ENCODE measurements around the gene ZNF3.

ZNF3 gene

DNA sequence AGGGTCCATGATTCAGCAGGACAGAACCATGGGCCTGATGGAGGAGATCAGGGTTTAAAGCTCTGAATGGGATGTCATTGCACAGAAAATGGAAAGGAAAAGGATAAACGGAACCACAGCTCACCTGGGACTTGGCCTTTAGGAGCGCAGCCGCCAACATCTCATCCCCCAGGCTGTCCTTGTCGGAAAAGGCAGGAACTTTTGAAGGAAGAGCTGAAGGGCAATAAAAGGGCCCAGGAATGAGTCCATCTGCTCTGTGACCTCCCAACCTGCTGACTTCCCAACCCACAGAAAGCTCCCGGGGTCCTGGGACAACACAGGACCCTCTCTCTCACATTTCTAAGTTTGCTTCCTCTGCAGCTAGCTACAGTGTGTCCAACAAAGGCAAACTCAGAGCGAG, 6.1 kb downstream of the ZNF3 start:
- Histone ChIP-seq H3K27me3 (ENCODE audit: insufficient read depth, low read length, poor library complexity, severe bottlenecking) (no peaks in the 10 kb centered on the region), H3K4me3 (ENCODE audit: low read length, poor library complexity, severe bottlenecking) (no peak overlapping the region), H3K4me2 (ENCODE audit: low read depth, low read length, poor library complexity, severe bottlenecking) (no peak overlapping the region), H3K79me2 (ENCODE audit: insufficient read depth, low read length) (peaks cover 42% of the 10 kb centered on the region), H3K9me2 (replicated peaks; ENCODE audit: low read depth, low read length) (no peaks in the 10 kb centered on the region), H3K4me1 (ENCODE audit: insufficient read depth, low read length, poor library complexity, severe bottlenecking) (peaks cover 16% of the 10 kb centered on the region), H2AFZ (ENCODE audit: low read length) (no peak overlapping the region), H3K36me3 (ENCODE audit: insufficient read depth, low read length) (peaks cover 76% of the 10 kb centered on the region), H3K9ac (ENCODE audit: low read depth, low read length, poor library complexity, severe bottlenecking) (no peak overlapping the region), H4K20me1 (ENCODE audit: insufficient read depth, low read length, poor library complexity, severe bottlenecking) (peaks cover 34% of the 10 kb centered on the region), H3F3A (ENCODE audit: low read depth) (no peaks in the 10 kb centered on the region), H3K9me3 (ENCODE audit: insufficient read depth, low read depth, low read length) (peaks cover 24% of the 10 kb centered on the region; the same call in 1 of the 2 replicates)
- TF ChIP-seq EZH2phosphoT487 (IDR thresholded peaks at IDR 0.05; ENCODE audit: borderline replicate concordance) = no peak
- TF ChIP-seq, protein P1, sequence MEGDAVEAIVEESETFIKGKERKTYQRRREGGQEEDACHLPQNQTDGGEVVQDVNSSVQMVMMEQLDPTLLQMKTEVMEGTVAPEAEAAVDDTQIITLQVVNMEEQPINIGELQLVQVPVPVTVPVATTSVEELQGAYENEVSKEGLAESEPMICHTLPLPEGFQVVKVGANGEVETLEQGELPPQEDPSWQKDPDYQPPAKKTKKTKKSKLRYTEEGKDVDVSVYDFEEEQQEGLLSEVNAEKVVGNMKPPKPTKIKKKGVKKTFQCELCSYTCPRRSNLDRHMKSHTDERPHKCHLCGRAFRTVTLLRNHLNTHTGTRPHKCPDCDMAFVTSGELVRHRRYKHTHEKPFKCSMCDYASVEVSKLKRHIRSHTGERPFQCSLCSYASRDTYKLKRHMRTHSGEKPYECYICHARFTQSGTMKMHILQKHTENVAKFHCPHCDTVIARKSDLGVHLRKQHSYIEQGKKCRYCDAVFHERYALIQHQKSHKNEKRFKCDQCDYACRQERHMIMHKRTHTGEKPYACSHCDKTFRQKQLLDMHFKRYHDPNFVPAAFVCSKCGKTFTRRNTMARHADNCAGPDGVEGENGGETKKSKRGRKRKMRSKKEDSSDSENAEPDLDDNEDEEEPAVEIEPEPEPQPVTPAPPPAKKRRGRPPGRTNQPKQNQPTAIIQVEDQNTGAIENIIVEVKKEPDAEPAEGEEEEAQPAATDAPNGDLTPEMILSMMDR (conservative IDR thresholded peaks at IDR 0.05; ENCODE audit: low read length) = no peak

GRCh38 chr7:100074841-100075240, 6.7 kb downstream of the ZNF3 start:
- H4K20me1 ChIP-seq (ENCODE audit: insufficient read depth, low read length, poor library complexity, severe bottlenecking) = peaks cover 28% of the 10 kb centered on the region
- H3K9me2 ChIP-seq (replicated peaks; ENCODE audit: low read depth, low read length) = no peaks in the 10 kb centered on the region
- H3K9ac ChIP-seq (ENCODE audit: low read depth, low read length, poor library complexity, severe bottlenecking) = no peak overlapping the region
- H3F3A ChIP-seq (ENCODE audit: low read depth) = no peaks in the 10 kb centered on the region
- H3K4me2 ChIP-seq (ENCODE audit: low read depth, low read length, poor library complexity, severe bottlenecking) = no peak overlapping the region
- H3K27me3 ChIP-seq (ENCODE audit: insufficient read depth, low read length, poor library complexity, severe bottlenecking) = no peaks in the 10 kb centered on the region
- peaks cover 36% of the 10 kb centered on the region for H3K79me2 ChIP-seq (ENCODE audit: insufficient read depth, low read length)
- H2AFZ ChIP-seq (ENCODE audit: low read length) = no peak overlapping the region
- H3K4me1 ChIP-seq (ENCODE audit: insufficient read depth, low read length, poor library complexity, severe bottlenecking) = peaks cover 11% of the 10 kb centered on the region
- peaks cover 82% of the 10 kb centered on the region for H3K36me3 ChIP-seq (ENCODE audit: insufficient read depth, low read length)
- no peak for TF ChIP-seq EZH2phosphoT487 (IDR thresholded peaks at IDR 0.05; ENCODE audit: borderline replicate concordance)
- TF ChIP-seq, protein P1 (conservative IDR thresholded peaks at IDR 0.05; ENCODE audit: low read length) = no peak
- H3K9me3 ChIP-seq (ENCODE audit: insufficient read depth, low read depth, low read length) = peaks cover 24% of the 10 kb centered on the region; the same call in 1 of the 2 replicates
- no peak overlapping the region for H3K4me3 ChIP-seq (ENCODE audit: low read length, poor library complexity, severe bottlenecking)

DNA sequence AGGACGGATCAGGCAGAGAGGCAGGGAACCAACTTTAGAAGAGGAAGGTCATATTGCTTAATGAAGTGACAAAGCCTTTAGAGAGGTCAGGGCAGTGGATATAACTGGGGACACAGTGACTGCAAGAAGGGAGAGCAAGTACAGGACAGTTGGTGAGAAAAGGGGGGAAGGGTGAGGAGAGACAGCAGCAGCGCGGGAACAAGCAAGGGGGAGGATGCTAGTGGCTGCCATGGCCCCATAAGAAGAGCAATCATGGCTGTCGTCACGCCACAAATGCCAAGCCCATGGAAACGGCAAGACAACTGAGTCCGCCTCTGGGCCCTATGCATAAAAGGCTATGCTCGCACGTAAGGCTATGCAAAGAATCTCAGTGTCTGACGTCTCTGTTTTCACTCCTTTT, 9.1 kb downstream of the ZNF3 start:
- TF ChIP-seq, protein P1 (conservative IDR thresholded peaks at IDR 0.05; ENCODE audit: low read length) = no peak
- TF ChIP-seq EZH2phosphoT487 (IDR thresholded peaks at IDR 0.05; ENCODE audit: borderline replicate concordance) = no peak
- Histone ChIP-seq H3F3A (ENCODE audit: low read depth) (no peaks in the 10 kb centered on the region), H3K9me3 (ENCODE audit: insufficient read depth, low read depth, low read length) (peaks cover 24% of the 10 kb centered on the region; the same call in 1 of the 2 replicates)

More for the DNA sequence above, 9.1 kb downstream of the ZNF3 start:
- no peak overlapping the region for H2AFZ ChIP-seq (ENCODE audit: low read length)
- no peaks in the 10 kb centered on the region for H3K9me2 ChIP-seq (replicated peaks; ENCODE audit: low read depth, low read length)
- no peak overlapping the region for H3K4me3 ChIP-seq (ENCODE audit: low read length, poor library complexity, severe bottlenecking)
- no peak overlapping the region for H3K9ac ChIP-seq (ENCODE audit: low read depth, low read length, poor library complexity, severe bottlenecking)
- peaks cover 14% of the 10 kb centered on the region; the same call in 1 of the 2 replicates for H3K79me2 ChIP-seq (ENCODE audit: insufficient read depth, low read length)
- H4K20me1 ChIP-seq (ENCODE audit: insufficient read depth, low read length, poor library complexity, severe bottlenecking) = peaks cover 9% of the 10 kb centered on the region
- no peak overlapping the region for H3K4me2 ChIP-seq (ENCODE audit: low read depth, low read length, poor library complexity, severe bottlenecking)
- no peaks in the 10 kb centered on the region for H3K4me1 ChIP-seq (ENCODE audit: insufficient read depth, low read length, poor library complexity, severe bottlenecking)
- H3K36me3 ChIP-seq (ENCODE audit: insufficient read depth, low read length) = peaks cover 76% of the 10 kb centered on the region
- no peaks in the 10 kb centered on the region for H3K27me3 ChIP-seq (ENCODE audit: insufficient read depth, low read length, poor library complexity, severe bottlenecking)
